Motor neuron (in vitro differentiated cells): ENCODE measurements around the gene VWA1. TPM values are rescaled to one million over a fixed set of nuclear protein-coding genes. Genes with fewer than 3 reads are reported as not detected.
A peak's percentile ranks its signal among the peaks of the same experiment; 100 is the strongest.

ENCODE experiments used
- ATAC-seq, 8 experiments: fragments of 200-7000 bp; cut with Tn5 transposase; replicated peaks in 6 of 8; 2 replicates each; pipeline ENCODE4 v1.8.0; 2021; ENCODE audit warnings: mild to moderate bottlenecking in 8 of 8, moderate library complexity in 8 of 8
- H3K27ac ChIP-seq, 2 donors: fragments of 250-450 bp; sonication (Bioruptor Pico); 2 replicates each; pipeline ENCODE4 v1.9.0; 2021; ENCODE audit warnings: antibody characterized with exemption in 2 of 2, mild to moderate bottlenecking in 2 of 2, moderate library complexity in 1 of 2
- H3K4me1 ChIP-seq, 2 donors: fragments of 250-450 bp; sonication (Bioruptor Pico); replicated peaks in 1 of 2; 2 replicates each; pipeline ENCODE4 v1.6.1; 2021; ENCODE audit warnings: antibody characterized with exemption in 2 of 2, mild to moderate bottlenecking in 2 of 2, moderate library complexity in 1 of 2
- H3K4me3 ChIP-seq, 5 donors: fragments of 250-450 bp; sonication (Bioruptor Pico); 2 replicates each; pipeline ENCODE4 v1.9.0; 2021; ENCODE audit warnings: antibody characterized with exemption in 5 of 5, mild to moderate bottlenecking in 5 of 5, moderate library complexity in 4 of 5
- whole genome bisulfite sequencing, 10 experiments: fragments of 450-650 bp; shearing (Covaris generic); methylation state at CpG; one replicate each; pipeline ENCODE4 v1.0.0; 2022; 5-methylcytosine and 5-hydroxymethylcytosine counted together
- in situ Hi-C, 9 experiments: fragments of 400-800 bp; cut with MboI; loops; one replicate each; pipeline ENCODE4 v1.15.0; 2021; ENCODE audit warnings: low sequenced_read_pairs in 9 of 9, low pct_unique_long_range_greater_than_20kb in 2 of 9; ENCODE audit not compliant: unreplicated experiment in 9 of 9
- total RNA-seq, 8 experiments: library from RNA; unstranded; fragments of 300-600 nt; gene quantifications; 2 replicates each; pipeline versions ENCODE4 v1.2.3 to v1.2.4, GENCODE V29; 2022

Gene VWA1
- total RNA-seq, 8 experiments from 2014 or later: 0.51 to 19.5 (median 5.8) TPM

DNA sequence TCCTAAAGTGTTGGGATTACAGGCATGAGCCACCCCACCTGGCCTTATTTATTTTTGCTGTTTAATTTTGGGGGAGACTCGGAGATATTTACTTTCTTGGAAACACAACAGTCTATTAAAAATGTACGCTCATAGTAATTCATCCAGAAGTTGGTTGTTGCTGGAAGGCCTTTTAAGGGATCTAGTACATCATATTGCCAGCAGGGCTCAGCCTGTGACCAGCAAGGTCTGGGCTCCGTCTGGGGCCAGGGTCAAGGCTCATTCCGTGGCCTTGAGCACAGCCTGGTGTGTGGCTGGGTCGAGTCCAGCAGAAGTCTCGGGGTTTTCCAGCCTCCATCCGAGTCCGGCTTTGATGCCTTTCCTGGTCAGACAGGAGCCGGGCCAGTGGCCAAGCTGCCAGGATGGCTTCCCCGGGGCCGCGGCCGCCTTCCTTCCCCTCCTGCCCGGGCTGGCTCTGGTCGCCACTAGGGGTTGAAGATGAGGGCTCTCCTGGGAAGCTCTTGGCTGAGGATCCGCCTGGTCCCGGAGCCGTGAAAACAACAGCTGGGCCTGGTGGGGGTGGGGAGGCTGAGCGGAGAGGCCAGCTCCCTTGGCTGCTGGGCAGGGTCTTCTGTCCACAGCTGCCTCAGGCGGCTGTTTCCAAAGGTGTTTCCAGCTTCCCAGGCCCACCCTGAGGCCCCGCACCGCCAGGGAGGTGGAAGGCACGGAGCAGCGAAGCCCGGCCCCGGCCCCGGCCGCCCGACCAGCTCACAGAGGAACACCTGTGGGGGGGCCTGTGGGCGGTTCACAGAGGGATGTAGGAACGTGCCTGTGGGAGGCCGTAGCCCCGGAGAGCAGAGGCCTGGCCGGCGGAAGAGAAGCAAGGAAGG lies 5.1 kb upstream of the VWA1 start:
- in situ Hi-C loops: no loop called here
- Histone ChIP-seq H3K4me3 (no peak overlapping the region), H3K27ac (peak overlapping the region; percentile 69 to 72), H3K4me1 (peaks cover 71 to 72% of the 10 kb centered on the region in 2 donors)
- WGBS, 10 experiments: 36 to 100% (median 47%) methylated on average over 1 to 16 of the region's 35 CpGs; no CpG with 5 or more reads in 4 of the 10 experiments
- ATAC-seq: peak in 7 of 8 experiments; percentile 3 to 33 (median 7)

DNA sequence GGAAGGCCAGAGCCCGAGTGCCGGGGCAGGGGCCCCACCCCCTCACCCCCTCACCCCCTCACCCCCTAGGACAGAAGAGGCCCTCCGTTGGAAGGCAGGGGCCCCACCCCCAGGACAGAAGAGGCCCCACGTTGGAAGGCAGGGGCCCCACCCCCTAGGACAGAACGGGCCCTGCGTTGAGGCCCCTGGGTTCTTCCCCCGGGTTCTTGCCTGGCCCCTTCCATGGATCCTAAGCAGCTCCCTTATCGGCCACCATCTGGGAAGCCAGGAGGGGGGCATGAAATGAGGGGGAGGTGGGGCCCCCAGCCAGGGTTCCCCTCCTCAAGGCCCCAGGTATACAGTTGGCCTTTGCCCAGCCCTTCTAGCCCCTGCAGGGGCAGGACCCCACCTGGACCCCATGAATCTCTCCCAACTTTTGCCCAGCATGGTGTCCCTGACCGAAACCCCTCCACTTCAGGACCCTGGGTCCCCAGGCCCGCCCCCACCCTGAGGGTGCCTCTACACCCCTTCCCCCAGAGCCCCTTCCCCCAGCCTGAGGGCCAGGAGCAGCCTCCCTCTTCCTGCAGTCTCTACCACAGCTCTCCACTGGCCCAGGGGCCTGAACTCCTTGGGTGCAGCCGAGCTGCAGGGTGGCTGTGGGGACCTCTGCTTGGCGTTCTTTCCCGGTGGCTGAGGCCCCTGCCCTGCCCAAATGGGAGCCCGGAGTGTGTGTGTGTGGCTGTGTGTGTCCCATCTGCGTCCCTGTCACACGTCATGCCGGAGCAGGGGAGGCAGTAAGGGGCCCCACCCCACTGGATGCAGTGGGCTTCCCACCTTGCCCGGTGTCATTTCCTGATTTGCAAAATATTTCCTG lies 4.3 kb upstream of the VWA1 start:
- peak in 4 of 8 experiments; percentile 1 to 6 (median 4) for ATAC-seq
- 27 to 100% (median 70%) methylated on average over 2 to 5 of the region's 18 CpGs; no CpG with 5 or more reads in 7 of the 10 experiments for WGBS, 10 experiments
- peak overlapping the region; percentile 30 to 72 for H3K27ac ChIP-seq
- in situ Hi-C loops: no loop called here
- H3K4me1 ChIP-seq: peaks cover 66 to 71% of the 10 kb centered on the region in 2 donors
- H3K4me3 ChIP-seq: no peak overlapping the region

DNA sequence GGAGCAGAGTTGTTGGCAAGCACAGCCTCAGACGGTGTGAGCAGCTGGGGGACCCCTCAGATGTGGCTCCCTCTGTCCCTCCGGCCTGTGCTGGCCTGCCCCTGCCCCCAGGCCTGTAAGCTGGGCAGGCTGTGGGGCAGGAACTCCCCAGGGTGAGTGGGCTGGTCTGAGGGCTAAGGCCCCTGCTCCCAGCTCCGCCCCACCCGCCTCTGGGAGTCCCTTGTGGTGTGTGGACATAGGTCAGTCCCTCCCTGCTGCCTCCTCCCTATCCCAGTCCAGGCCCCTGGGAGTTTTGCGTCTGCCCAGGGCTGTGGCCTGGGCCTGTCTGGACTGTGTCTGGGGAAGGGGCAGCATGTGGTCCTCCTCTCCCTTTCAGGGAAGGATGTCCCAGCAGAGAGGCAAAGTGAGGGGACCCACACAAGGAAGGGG lies 3.6 kb upstream of the VWA1 start:
- WGBS, 10 experiments: no CpG with 5 or more reads among the region's 5 CpGs
- Histone ChIP-seq H3K4me1 (peaks cover 64 to 71% of the 10 kb centered on the region in 2 donors), H3K4me3 (no peak overlapping the region), H3K27ac (peak overlapping the region; percentile 30 to 72)
- in situ Hi-C loops: no loop called here
- ATAC-seq: peak; percentile 5 to 56 (median 24)

DNA sequence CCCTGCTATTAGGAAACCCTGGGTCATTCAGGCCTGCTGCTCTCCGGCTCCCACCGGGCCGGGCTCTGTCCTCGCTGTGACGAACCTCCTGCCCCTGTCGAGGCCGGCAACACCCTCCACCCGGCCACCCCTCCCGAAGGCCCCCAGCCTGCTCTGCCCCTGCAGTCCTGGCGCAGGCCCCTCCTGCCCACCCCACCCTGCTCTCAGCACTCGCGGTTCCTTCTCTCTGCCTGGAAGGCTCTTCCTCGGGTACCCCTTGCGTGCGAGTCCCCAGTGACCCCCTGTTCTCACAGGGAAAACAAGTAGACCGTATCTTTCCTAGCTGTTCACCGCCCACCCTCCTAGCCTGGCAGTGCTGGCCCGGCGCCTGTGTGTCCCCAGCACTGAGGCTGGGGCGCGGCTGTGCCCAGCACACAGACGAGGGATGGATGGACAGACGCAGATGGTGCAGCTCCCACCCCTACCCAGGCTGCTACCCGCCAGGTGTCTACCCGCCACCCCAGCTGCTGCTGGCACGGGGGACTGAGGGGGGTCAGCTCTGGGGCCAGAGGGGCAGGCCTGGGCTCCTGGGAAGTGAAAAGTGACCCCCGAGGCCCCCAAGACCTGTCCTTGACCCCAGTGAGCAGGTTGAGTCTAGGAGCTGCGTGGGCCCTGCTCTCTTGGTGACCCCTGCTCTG lies 3.1 kb upstream of the VWA1 start:
- no peak overlapping the region for H3K4me3 ChIP-seq
- H3K4me1 ChIP-seq: peaks cover 67 to 77% of the 10 kb centered on the region in 2 donors
- ATAC-seq: peak in 6 of 8 experiments; percentile 1 to 5 (median 2)
- in situ Hi-C loops: no loop called here
- no CpG with 5 or more reads among the region's 28 CpGs for WGBS, 10 experiments
- H3K27ac ChIP-seq: peak overlapping the region in 1 of 2 donors; percentile 72

DNA sequence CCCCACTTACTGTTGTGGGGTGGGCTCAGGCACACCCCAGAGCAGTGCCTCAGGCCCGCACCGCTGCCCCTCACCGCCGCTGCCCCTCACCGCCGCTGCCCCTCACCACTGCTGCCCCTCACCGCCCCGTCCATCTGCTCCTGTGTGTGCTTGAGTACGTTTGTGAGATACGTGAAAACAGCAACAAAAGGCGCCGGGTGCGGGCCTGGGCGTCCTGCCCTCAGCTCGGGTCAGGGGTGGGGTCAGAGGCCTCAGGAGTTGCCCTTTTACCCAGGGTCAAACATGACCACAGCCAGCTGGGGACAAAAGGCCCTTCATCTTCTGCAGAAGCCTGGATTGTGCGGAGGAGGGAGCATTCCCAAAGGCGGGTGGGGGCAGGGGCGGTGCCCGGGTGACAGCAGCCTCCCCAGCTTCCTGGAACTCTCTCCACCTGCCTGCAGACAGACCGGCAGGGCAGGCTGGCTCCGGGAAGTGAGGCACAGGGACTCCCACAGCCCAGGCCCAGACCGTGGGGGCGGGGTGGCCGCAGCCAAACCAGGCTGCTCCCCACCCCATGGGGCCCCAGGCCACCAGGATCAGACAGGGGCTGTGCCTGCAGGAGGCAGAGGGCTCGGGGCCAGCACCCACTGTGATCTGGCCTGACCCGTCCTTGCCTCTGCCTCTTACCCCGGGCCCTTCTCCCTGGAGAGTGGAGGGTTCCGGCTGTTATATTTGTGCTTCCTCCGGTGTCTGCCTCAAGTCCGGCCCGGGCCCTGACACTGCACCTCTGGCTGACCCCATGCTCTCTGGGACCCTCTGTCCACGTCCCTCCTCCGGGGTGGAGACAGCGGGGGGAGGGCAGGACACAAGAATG lies 2.3 kb upstream of the VWA1 start:
- in situ Hi-C loops: no loop called here
- peak; percentile 13 to 49 (median 36) for ATAC-seq
- H3K27ac ChIP-seq: peak overlapping the region; percentile 9 to 72
- H3K4me3 ChIP-seq: no peak overlapping the region
- WGBS, 10 experiments: 0 to 16% (median 10%) methylated on average over 1 to 8 of the region's 34 CpGs; no CpG with 5 or more reads in 6 of the 10 experiments
- H3K4me1 ChIP-seq: peaks cover 75 to 84% of the 10 kb centered on the region in 2 donors

DNA sequence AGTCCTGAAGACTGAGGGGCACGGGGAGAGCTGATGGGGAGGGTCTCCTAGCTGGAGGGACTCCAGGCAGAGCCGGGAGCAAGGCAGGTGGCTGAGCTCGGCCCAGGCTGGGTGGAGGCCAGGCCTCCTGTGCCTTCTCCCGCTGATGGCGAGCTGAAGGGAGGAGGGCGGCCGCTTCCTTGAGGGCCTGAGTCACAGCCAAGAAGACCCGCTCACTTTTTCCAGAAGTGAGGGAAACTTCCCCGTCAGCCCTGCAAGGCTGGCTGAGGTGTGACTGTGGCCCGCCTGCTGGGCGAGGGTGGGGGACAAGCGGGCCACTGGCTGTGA lies 1.7 kb upstream of the VWA1 start:
- H3K4me3 ChIP-seq: no peak overlapping the region

DNA sequence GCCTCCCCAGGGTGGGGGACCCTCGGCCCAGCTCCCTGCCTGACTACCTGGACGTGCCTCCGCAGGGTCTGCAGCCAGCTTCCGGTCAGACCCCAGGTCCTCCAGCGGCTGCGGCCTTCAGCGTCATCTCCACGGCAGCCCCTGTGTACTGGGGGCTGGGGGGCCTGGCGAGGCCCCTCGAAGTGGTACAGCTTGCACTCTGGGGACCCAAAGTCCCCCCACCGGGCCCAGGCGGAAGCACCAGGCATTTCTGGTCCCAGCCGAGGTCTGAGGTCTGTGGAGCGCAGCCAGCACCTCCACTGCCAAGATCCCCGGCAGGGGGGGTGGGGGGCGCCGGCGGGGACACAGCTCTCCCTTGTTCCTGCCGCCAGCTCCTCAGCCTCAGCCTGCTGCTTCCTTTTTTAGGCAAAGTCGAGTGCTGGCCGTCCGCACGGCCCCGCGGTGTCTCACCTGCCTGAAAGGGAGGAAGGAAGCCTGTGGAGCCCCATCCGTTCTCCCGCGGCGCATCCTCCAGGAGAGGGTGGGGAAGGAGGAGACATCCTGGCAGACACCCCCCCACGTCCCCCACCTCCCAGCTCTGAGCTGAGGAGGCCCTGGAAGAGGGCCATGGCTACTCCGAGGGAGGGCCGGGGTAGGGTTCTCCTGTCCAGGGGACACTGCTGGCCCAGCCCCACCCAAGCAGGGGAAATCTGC lies 1.2 kb upstream of the VWA1 start:
- Histone ChIP-seq H3K27ac (peak overlapping the region in 1 of 2 donors; percentile 72), H3K4me1 (peaks cover 81 to 90% of the 10 kb centered on the region in 2 donors), H3K4me3 (no peak overlapping the region)
- ATAC-seq: no peak
- in situ Hi-C loops: no loop called here
- WGBS, 10 experiments: 40 to 60% (median 52%) methylated on average over 2 to 5 of the region's 32 CpGs; no CpG with 5 or more reads in 6 of the 10 experiments

More for the DNA sequence above, 1.7 kb upstream of the VWA1 start:
- H3K27ac ChIP-seq: peak overlapping the region in 1 of 2 donors; percentile 72
- peak in 3 of 8 experiments; percentile 2 to 7 (median 6) for ATAC-seq
- in situ Hi-C loops: no loop called here
- H3K4me1 ChIP-seq: peaks cover 81 to 90% of the 10 kb centered on the region in 2 donors
- WGBS, 10 experiments: 20 to 30% methylated on average over 1 to 2 of the region's 12 CpGs; no CpG with 5 or more reads in 8 of the 10 experiments

DNA sequence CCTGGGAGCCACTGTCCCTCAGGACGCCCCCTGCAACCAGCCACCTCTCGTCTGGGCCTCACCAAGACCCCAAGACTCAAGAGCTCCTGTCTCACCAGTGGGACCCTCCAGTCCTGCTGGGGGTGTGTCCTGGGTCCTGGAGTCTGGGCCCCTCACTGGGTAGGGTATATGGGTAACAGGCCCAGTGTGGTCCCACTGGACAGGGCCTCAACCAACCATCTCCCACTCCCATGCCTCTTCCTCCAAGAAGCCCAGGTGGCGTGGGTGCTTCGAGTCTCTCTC lies 725 bp upstream of the VWA1 start:
- WGBS, 10 experiments: 60 to 100% (median 83%) methylated on average over 1 of the region's 4 CpGs; no CpG with 5 or more reads in 7 of the 10 experiments
- Histone ChIP-seq H3K4me3 (no peak overlapping the region), H3K27ac (peak overlapping the region in 1 of 2 donors; percentile 72), H3K4me1 (peaks cover 81 to 90% of the 10 kb centered on the region in 2 donors)
- in situ Hi-C loops: no loop called here
- ATAC-seq: no peak

DNA sequence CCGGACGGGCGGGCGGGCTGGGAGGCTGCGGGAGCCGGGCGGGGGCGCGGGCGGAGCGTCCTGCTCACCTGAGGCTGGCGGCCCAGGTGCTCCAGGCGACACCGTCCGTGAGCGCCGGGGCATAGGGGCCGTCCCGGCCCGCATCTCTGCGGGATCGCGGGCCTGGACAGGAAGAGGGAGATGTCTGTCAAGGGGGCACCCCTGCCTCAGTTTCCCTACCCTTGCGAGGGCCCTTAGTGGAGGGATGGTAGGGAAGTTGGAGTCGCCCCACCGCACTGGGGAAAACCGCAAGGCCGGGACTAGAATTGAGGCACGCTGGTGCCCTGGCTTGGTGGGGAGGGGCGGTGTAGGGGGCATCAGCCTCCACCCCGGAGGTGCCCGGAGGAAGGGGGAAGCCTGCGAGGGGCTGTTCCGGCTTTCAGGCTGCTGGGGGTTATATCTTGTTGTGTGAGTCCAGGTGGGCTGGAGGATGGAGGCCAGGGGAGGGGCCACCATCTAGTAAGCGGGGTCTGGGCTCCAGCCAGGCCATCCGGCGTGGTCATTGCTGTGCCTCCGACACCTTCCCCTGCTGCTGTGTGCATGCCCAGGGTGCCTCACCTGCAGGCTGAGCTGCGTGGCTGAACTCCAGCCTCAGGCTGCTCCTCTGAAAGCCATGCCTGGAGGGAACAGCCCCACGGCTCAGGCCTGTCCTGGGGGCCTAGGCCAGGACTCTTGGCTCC lies 580 bp downstream of the VWA1 start:
- Histone ChIP-seq H3K4me1 (peaks cover 73 to 84% of the 10 kb centered on the region in 2 donors), H3K27ac (peak overlapping the region in 1 of 2 donors; percentile 72), H3K4me3 (peak overlapping the region; percentile 25 to 42 (median 39))
- in situ Hi-C loops: no loop called here
- ATAC-seq: no peak
- WGBS, 10 experiments: 34 to 50% methylated on average over 1 to 4 of the region's 40 CpGs; no CpG with 5 or more reads in 8 of the 10 experiments

DNA sequence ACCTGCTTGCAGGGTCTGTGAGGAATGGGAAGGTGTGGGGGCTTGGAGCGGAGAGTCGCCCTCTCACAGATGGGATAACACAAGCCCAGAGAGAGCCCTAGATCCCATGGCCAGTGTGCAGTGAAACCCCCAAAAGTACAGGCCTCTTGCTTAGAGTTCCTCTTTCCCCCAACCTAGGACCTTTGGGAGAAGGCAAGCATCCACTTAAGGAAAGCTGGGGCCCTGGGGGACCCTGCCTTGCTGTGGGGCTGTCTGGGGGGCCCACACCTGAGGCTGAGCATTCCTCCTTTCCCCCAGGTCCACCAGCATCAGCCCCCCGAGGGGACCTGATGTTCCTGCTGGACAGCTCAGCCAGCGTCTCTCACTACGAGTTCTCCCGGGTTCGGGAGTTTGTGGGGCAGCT lies 1.1 kb downstream of the VWA1 start:
- Histone ChIP-seq H3K27ac (no peak overlapping the region), H3K4me3 (peak overlapping the region in 4 of 5 donors; percentile 29 to 42 (median 40)), H3K4me1 (peaks cover 67 to 79% of the 10 kb centered on the region in 2 donors)
- WGBS, 10 experiments: 69 to 100% (median 71%) methylated on average over 1 to 5 of the region's 7 CpGs; no CpG with 5 or more reads in 6 of the 10 experiments
- ATAC-seq: no peak
- in situ Hi-C loops: no loop called here
